HepG2 (cell line): ENCODE data around the gene PPIG. TPM values are rescaled to one million over a fixed set of nuclear protein-coding genes. Genes with fewer than 3 reads are reported as not detected.

Experiments
- CEBPZ ChIP-seq: IDR thresholded peaks from 2 replicates; pipeline ENCODE4 v1.6.1; 2012; ENCODE audit warnings: low read length, improper control_type of control experiment
- HCFC1 ChIP-seq: fragments of 150-350 bp; IDR thresholded peaks from 2 replicates; pipeline ENCODE4 v1.6.1; 2014; ENCODE audit warnings: low read depth, low read length
- IRF2 ChIP-seq: IDR thresholded peaks from 2 replicates; pipeline ENCODE4 v1.6.1; 2018; ENCODE audit warnings: missing genetic modification reagents, missing compliant biosample characterization
- NFKBIZ ChIP-seq: IDR thresholded peaks from 2 replicates; pipeline ENCODE4 v1.6.1; 2018; ENCODE audit warnings: missing genetic modification reagents, missing compliant biosample characterization
- ONECUT2 ChIP-seq: sonication (generic); formaldehyde crosslinking; IDR thresholded peaks from 2 replicates; pipeline ENCODE4 v1.4.0; 2020; ENCODE audit warnings: missing genetic modification reagents
- TCF12 ChIP-seq, 2 experiments: fragments of 450-650 bp in 1 of 2; sonication (generic) in 1 of 2; formaldehyde crosslinking in 1 of 2; IDR thresholded peaks; 2 replicates each; pipeline versions ENCODE4 v1.6.1 to v1.8.0; 2017 to 2022; ENCODE audit warnings: antibody characterized with exemption in 1 of 2, mild to moderate bottlenecking in 1 of 2, missing genetic modification reagents in 1 of 2, moderate library complexity in 1 of 2
- TRIM24 ChIP-seq: sonication (generic); formaldehyde crosslinking; IDR thresholded peaks from 2 replicates; pipeline ENCODE4 v1.8.0; 2022; ENCODE audit warnings: mild to moderate bottlenecking, missing genetic modification reagents
- ZBTB40 ChIP-seq, 2 experiments: fragments of 450-650 bp in 1 of 2; sonication (generic) in 1 of 2; formaldehyde crosslinking in 1 of 2; IDR thresholded peaks; 2 replicates each; pipeline versions ENCODE4 v1.6.1 to v1.8.0; 2016 to 2022; ENCODE audit warnings: antibody characterized with exemption in 1 of 2, mild to moderate bottlenecking in 1 of 2, missing genetic modification reagents in 1 of 2
- ZC3H13 ChIP-seq: sonication (generic); formaldehyde crosslinking; IDR thresholded peaks from 2 replicates; pipeline ENCODE4 v1.8.1; 2023; ENCODE audit warnings: mild to moderate bottlenecking, missing genetic modification reagents, moderate library complexity
- ZMYM4 ChIP-seq: sonication (generic); formaldehyde crosslinking; IDR thresholded peaks from 2 replicates; pipeline ENCODE4 v1.8.1; 2023; ENCODE audit warnings: mild to moderate bottlenecking, missing genetic modification reagents
- ZNF136 ChIP-seq: sonication (generic); formaldehyde crosslinking; IDR thresholded peaks from 2 replicates; pipeline ENCODE4 v1.8.1; 2022; ENCODE audit warnings: low read depth, mild to moderate bottlenecking, moderate library complexity, missing genetic modification reagents
- ZNF3 ChIP-seq: IDR thresholded peaks from 2 replicates; pipeline ENCODE4 v1.7.0; 2017; ENCODE audit warnings: inconsistent platforms
- ZNF513 ChIP-seq: sonication (generic); formaldehyde crosslinking; conservative IDR thresholded peaks from 2 replicates; pipeline ENCODE4 v1.5.0; 2020; ENCODE audit warnings: missing genetic modification reagents
- ZNF790 ChIP-seq: sonication (generic); formaldehyde crosslinking; IDR thresholded peaks from 2 replicates; pipeline ENCODE4 v1.8.0; 2022; ENCODE audit warnings: missing genetic modification reagents, mild to moderate bottlenecking, borderline replicate concordance
- polyA plus RNA-seq, 8 experiments: library from polyadenylated mRNA; depleted of rRNA in 3 of 8; stranded (reverse) in 7 of 8; unstranded in 1 of 8; fragments of >200 nt; fragmentation: Illumina TruSeq in 4 of 8; extraction: Trizol in 4 of 8; gene quantifications; 2 replicates each; pipeline versions ENCODE4 v1.2.1 to v1.2.3, GENCODE V29; 2011 to 2016; ENCODE audit warnings: low read depth in 4 of 8, missing spikeins in 1 of 8, mixed read lengths in 1 of 8; ENCODE audit not compliant: insufficient read depth in 1 of 8
- total RNA-seq, 5 experiments: library from RNA; depleted of rRNA; stranded (reverse); fragments of >200 nt; fragmentation: Illumina TruSeq; extraction: Trizol; gene quantifications; 2 replicates each; pipeline ENCODE4 v1.2.3, GENCODE V29; 2016; ENCODE audit warnings: low read depth in 1 of 5

The PPIG gene
- total and polyA plus RNA-seq, 2 of the 13 experiments (the other 11 are each of a cell fraction or from before 2014, with no cell fraction given): 31.3 to 81.0 TPM

GRCh38 chr2:169573160-169573973 lies 10.8 kb upstream of the PPIG start, which contains the start of gene FASTKD1 (continued):
- TF ChIP-seq CEBPZ (no peak), ZNF513 (0 out of 2 replicates have a peak, but pooled peaks have one; percentile 12), ZC3H13 (no peak), ZNF136 (CRISPR knock-in tag) (peak; percentile 92; the same call in 1 of the 2 replicates), ONECUT2 (CRISPR knock-in tag) (0 out of 2 replicates have a peak, but pooled peaks have one; percentile 22), ZNF3 (CRISPR knock-in tag) (no peak), HCFC1 (peak; percentile 100), NFKBIZ (peak; percentile 83; the same call in 1 of the 2 replicates), ZBTB40 (IDR thresholded peaks at IDR 0.05) (no peak), ZBTB40 (CRISPR knock-in tag; IDR thresholded peaks at IDR 0.05) (peak; percentile 70; the same call in 1 of the 2 replicates), ZMYM4 (CRISPR knock-in tag) (peak; percentile 98), TCF12 (IDR thresholded peaks at IDR 0.05) (no peak), TCF12 (CRISPR knock-in tag; IDR thresholded peaks at IDR 0.05) (no peak), ZNF790 (CRISPR knock-in tag) (no peak), TRIM24 (CRISPR knock-in tag) (0 out of 2 replicates have a peak, but pooled peaks have one; percentile 35), IRF2 (CRISPR knock-in tag) (peak; percentile 99)
